Small intestine (tissue), 7 donors: ENCODE measurements around the gene SLC25A48. TPM values are rescaled to one million over a fixed set of nuclear protein-coding genes. Genes with fewer than 3 reads are reported as not detected.

Experiments
- DNase-seq, 2 donors: peaks; one replicate each; pipeline versions ENCODE4 v3.0.0 to v3.0.0-alpha.2; 2013
- FAIRE-seq: peaks from 2 replicates; lab custom pipeline; 2012; peaks lifted over from hg19 to GRCh38; lab: Jason Lieb, UNC
- H3K27ac ChIP-seq, 3 donors: one replicate each; pipeline ENCODE4 v1.5.1; 2013; ENCODE audit warnings: low read length in 2 of 3, mild to moderate bottlenecking in 2 of 3, control low read depth in 1 of 3, inconsistent platforms in 1 of 3, low read depth in 1 of 3, moderate library complexity in 1 of 3
- H3K27me3 ChIP-seq, 3 donors: one replicate each; pipeline ENCODE4 v1.6.1; 2013; ENCODE audit warnings: low read length in 3 of 3, inconsistent platforms in 1 of 3; ENCODE audit not compliant: control insufficient read depth in 3 of 3, insufficient read depth in 3 of 3
- H3K36me3 ChIP-seq, 3 donors: one replicate each; pipeline ENCODE4 v1.6.1; 2013; ENCODE audit warnings: low read length in 3 of 3, inconsistent platforms in 1 of 3, low read depth in 1 of 3, mild to moderate bottlenecking in 1 of 3, moderate library complexity in 1 of 3; ENCODE audit not compliant: control insufficient read depth in 3 of 3, insufficient read depth in 2 of 3
- H3K4me1 ChIP-seq, 3 donors: one replicate each; pipeline ENCODE4 v1.6.1; 2013; ENCODE audit warnings: low read length in 2 of 3, inconsistent platforms in 1 of 3, low read depth in 1 of 3, mild to moderate bottlenecking in 1 of 3, moderate library complexity in 1 of 3; ENCODE audit not compliant: control insufficient read depth in 3 of 3, insufficient read depth in 2 of 3
- H3K4me3 ChIP-seq, 3 donors: one replicate each; pipeline ENCODE4 v1.5.1; 2013; ENCODE audit warnings: low read length in 3 of 3, control low read depth in 1 of 3, inconsistent platforms in 1 of 3, low read depth in 1 of 3, mild to moderate bottlenecking in 1 of 3, moderate library complexity in 1 of 3
- H3K9me3 ChIP-seq, 2 donors: one replicate each; pipeline ENCODE4 v1.6.1; 2013; ENCODE audit warnings: low read depth in 1 of 2, low read length in 1 of 2; ENCODE audit not compliant: control insufficient read depth in 2 of 2, insufficient read depth in 1 of 2
- WGBS, 3 donors: extraction: QIAGEN DNeasy Blood & Tissue Kit; methylation state at CpG; one replicate each; pipeline ENCODE4 v1.1.7; 2013; 5-methylcytosine and 5-hydroxymethylcytosine counted together
- polyA plus RNA-seq, 4 donors: library from polyadenylated mRNA; stranded (reverse) in 3 of 4; unstranded in 1 of 4; fragments of 200-250 nt in 3 of 4; fragments of 120-200 nt in 1 of 4; gene quantifications; one replicate each; pipeline versions ENCODE4 v1.2.1 to v1.2.3, GENCODE V29; 2013
- donor health status: healthy with polysubstance abuse.
- donor health status: control.
- donor health status: control.
- donor health status: Bipolar disorder and iron deficiency.
- donor health status: healthy.

The SLC25A48 gene
- polyA plus RNA-seq, 4 donors: 0.73 to 3.2 (median 1.6) TPM

- Histone ChIP-seq H3K4me3 (no peak overlapping the region), H3K27me3 (peaks cover 0 to 4% (median 2%) of the 10 kb centered on the region in 3 donors), H3K27ac (no peak overlapping the region), H3K9me3 (no peaks in the 10 kb centered on the region), H3K4me1 (no peaks in the 10 kb centered on the region), H3K36me3 (peaks cover 0 to 2% (median 0%) of the 10 kb centered on the region in 3 donors)
- DNase-seq (no peak), FAIRE-seq (no peak)
- WGBS, 3 donors: 63 to 72% (median 67%) methylated on average over 5 of the region's 5 CpGs
These were observed 41.7 kb downstream of the SLC25A48 start for GRCh38 chr5:135876146-135876545.

- 74 to 87% (median 77%) methylated on average over 6 of the region's 6 CpGs for WGBS, 3 donors
- Histone ChIP-seq H3K9me3 (no peaks in the 10 kb centered on the region), H3K27me3 (peaks cover 0 to 8% (median 2%) of the 10 kb centered on the region in 3 donors), H3K36me3 (peaks cover 0 to 2% (median 0%) of the 10 kb centered on the region in 3 donors), H3K4me3 (no peak overlapping the region), H3K27ac (no peak overlapping the region), H3K4me1 (no peaks in the 10 kb centered on the region)
- FAIRE-seq: no peak
- no peak for DNase-seq
These were observed 43.2 kb downstream of the SLC25A48 start for GRCh38 chr5:135877570-135878155.

GRCh38 chr5:135878156-135878620, 43.7 kb downstream of the SLC25A48 start:
- WGBS, 3 donors: 71 to 80% (median 72%) methylated on average over 4 of the region's 4 CpGs
- FAIRE-seq (no peak), DNase-seq (no peak)
- H3K4me3 ChIP-seq: no peak overlapping the region
- H3K27ac ChIP-seq: no peak overlapping the region
- peaks cover 0 to 2% (median 0%) of the 10 kb centered on the region in 3 donors for H3K36me3 ChIP-seq
- no peaks in the 10 kb centered on the region for H3K4me1 ChIP-seq
- peaks cover 0 to 11% (median 2%) of the 10 kb centered on the region in 3 donors for H3K27me3 ChIP-seq
- no peaks in the 10 kb centered on the region for H3K9me3 ChIP-seq

DNA sequence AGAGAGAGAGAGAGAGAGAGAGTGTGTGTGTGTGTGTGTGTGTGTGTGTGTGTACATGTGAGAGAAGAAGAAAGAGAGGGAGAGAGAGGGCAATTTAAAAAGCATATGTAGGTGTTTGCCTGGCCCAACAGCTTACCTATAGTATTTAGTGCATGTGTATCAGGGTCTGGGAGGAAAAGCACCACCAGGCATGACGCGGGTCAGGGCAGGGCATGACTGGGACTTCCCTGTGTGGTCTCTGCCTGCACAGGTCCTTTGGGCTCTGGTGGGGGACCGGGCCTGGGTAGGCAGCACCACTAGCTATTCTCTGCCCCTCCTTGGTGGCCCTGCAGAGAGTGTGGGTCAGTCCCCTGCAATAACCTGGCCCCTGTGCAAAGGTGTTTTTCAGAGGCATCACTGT, 45.1 kb downstream of the SLC25A48 start:
- 88 to 100% (median 94%) methylated on average over 3 of the region's 3 CpGs for WGBS, 3 donors
- H3K27ac ChIP-seq: no peak overlapping the region
- FAIRE-seq: no peak

GRCh38 chr5:135880278-135880677, 45.8 kb downstream of the SLC25A48 start:
- Histone ChIP-seq H3K27me3 (peaks cover 0 to 22% (median 0%) of the 10 kb centered on the region in 3 donors), H3K27ac (no peak overlapping the region), H3K4me1 (no peaks in the 10 kb centered on the region), H3K9me3 (no peaks in the 10 kb centered on the region), H3K36me3 (no peaks in the 10 kb centered on the region), H3K4me3 (no peak overlapping the region)
- no peak for DNase-seq
- no peak for FAIRE-seq
- WGBS, 3 donors: 63 to 69% (median 66%) methylated on average over 3 of the region's 3 CpGs

More for the DNA sequence above, 45.1 kb downstream of the SLC25A48 start:
- Histone ChIP-seq H3K4me1 (no peaks in the 10 kb centered on the region), H3K9me3 (no peaks in the 10 kb centered on the region), H3K27me3 (peaks cover 0 to 15% (median 2%) of the 10 kb centered on the region in 3 donors), H3K4me3 (no peak overlapping the region), H3K36me3 (peaks cover 0 to 2% (median 0%) of the 10 kb centered on the region in 3 donors)
- DNase-seq: no peak

- no peak overlapping the region for H3K27ac ChIP-seq
- no peak overlapping the region for H3K4me3 ChIP-seq
- WGBS, 3 donors: 56 to 78% (median 70%) methylated on average over 7 of the region's 7 CpGs
- DNase-seq (no peak), FAIRE-seq (no peak)
- no peaks in the 10 kb centered on the region for H3K9me3 ChIP-seq
- H3K4me1 ChIP-seq: no peaks in the 10 kb centered on the region
- peaks cover 0 to 24% (median 0%) of the 10 kb centered on the region in 3 donors for H3K27me3 ChIP-seq
- no peaks in the 10 kb centered on the region for H3K36me3 ChIP-seq
These were observed 46.3 kb downstream of the SLC25A48 start for GRCh38 chr5:135880801-135881200.

- Histone ChIP-seq H3K36me3 (no peaks in the 10 kb centered on the region), H3K9me3 (no peaks in the 10 kb centered on the region), H3K27me3 (peaks cover 0 to 26% (median 0%) of the 10 kb centered on the region in 3 donors), H3K4me1 (no peaks in the 10 kb centered on the region), H3K27ac (no peak overlapping the region), H3K4me3 (no peak overlapping the region)
- WGBS, 3 donors: 68 to 77% (median 70%) methylated on average over 4 of the region's 4 CpGs
- no peak for FAIRE-seq
- no peak for DNase-seq
These were observed 46.8 kb downstream of the SLC25A48 start for GRCh38 chr5:135881244-135881643.

DNA sequence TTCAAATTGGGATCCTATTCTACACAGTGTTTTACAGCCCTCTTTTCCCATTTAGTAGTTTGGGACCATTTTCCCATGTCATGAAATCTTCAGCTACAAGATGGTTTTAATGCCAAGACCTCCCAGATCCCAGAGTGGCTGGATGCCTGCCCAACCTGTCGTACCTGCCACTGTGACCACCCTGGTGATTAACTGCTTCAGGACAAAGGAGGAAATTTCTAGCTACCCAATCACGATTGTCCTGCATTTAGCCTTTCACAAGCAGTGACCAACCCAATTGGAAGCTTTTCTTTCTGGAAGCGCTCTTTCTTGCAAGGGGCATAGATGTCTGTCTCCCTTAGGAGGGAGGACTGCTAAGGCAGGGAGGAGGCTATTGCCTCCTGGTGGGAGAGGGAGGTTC, 47.4 kb downstream of the SLC25A48 start:
- Histone ChIP-seq H3K27me3 (peaks cover 0 to 27% (median 0%) of the 10 kb centered on the region in 3 donors), H3K4me3 (no peak overlapping the region), H3K9me3 (no peaks in the 10 kb centered on the region), H3K36me3 (no peaks in the 10 kb centered on the region), H3K4me1 (no peaks in the 10 kb centered on the region), H3K27ac (no peak overlapping the region)
- 74 to 85% (median 76%) methylated on average over 3 of the region's 3 CpGs for WGBS, 3 donors
- DNase-seq: no peak
- FAIRE-seq: no peak
